Bronchial epithelial cell (primary cell): Measurements from ENCODE around the gene SRRM1. TPM values are rescaled to one million over a fixed set of nuclear protein-coding genes. Genes with fewer than 3 reads are reported as not detected.

Source experiments
- DNase-seq: peaks from one replicate; pipeline ENCODE4 v3.0.0-alpha.2; 2010; ENCODE audit warnings: low read depth
- FAIRE-seq: peaks from 2 replicates; lab custom pipeline; 2011; peaks lifted over from hg19 to GRCh38; lab: Jason Lieb, UNC
- H3K27me3 ChIP-seq: 2 replicates; pipeline ENCODE4 v1.5.1; 2011; ENCODE audit warnings: low read length; ENCODE audit not compliant: control insufficient read depth, insufficient read depth
- H3K36me3 ChIP-seq: 2 replicates; pipeline ENCODE4 v1.5.1; 2011; ENCODE audit warnings: low read length; ENCODE audit not compliant: control insufficient read depth, insufficient read depth
- H3K4me3 ChIP-seq: 2 replicates; pipeline ENCODE4 v1.5.1; 2011; ENCODE audit warnings: mild to moderate bottlenecking, low read depth, low read length, control low read depth
- CTCF ChIP-seq: IDR thresholded peaks from 2 replicates; pipeline ENCODE4 v1.5.1; 2011; ENCODE audit warnings: mild to moderate bottlenecking, moderate library complexity, low read length, control low read depth, inconsistent platforms; ENCODE audit not compliant: insufficient read depth, severe bottlenecking
- total RNA-seq: library from RNA; depleted of rRNA; stranded (reverse); fragments of >200 nt; gene quantifications from 2 replicates; pipeline ENCODE4 v1.2.1, GENCODE V29; 2014

The SRRM1 gene
- total RNA-seq, 1 donor from 2014 or later = 18.4 TPM

- no peak for TF ChIP-seq CTCF
- peak; percentile 43 for FAIRE-seq
- H3K36me3 ChIP-seq = no peaks in the 10 kb centered on the region
- no peaks in the 10 kb centered on the region for H3K27me3 ChIP-seq
- no peak for DNase-seq
- no peak overlapping the region for H3K4me3 ChIP-seq
Measured at GRCh38 chr1:24605534-24606295, 37.4 kb upstream of the SRRM1 start.

- no peaks in the 10 kb centered on the region for H3K27me3 ChIP-seq
- FAIRE-seq (no peak), DNase-seq (no peak)
- no peaks in the 10 kb centered on the region for H3K36me3 ChIP-seq
- no peak overlapping the region for H3K4me3 ChIP-seq
- TF ChIP-seq CTCF = no peak
Measured at GRCh38 chr1:24606296-24606605, 36.9 kb upstream of the SRRM1 start.

- TF ChIP-seq CTCF = no peak
- no peak for FAIRE-seq
- no peaks in the 10 kb centered on the region for H3K27me3 ChIP-seq
- DNase-seq = peak; percentile 33
- H3K36me3 ChIP-seq = no peaks in the 10 kb centered on the region
- H3K4me3 ChIP-seq = no peak overlapping the region
Measured at GRCh38 chr1:24606621-24607020, 36.5 kb upstream of the SRRM1 start.

GRCh38 chr1:24609949-24610517 lies 33.1 kb upstream of the SRRM1 start:
- TF ChIP-seq CTCF = no peak
- H3K4me3 ChIP-seq = no peak overlapping the region
- no peaks in the 10 kb centered on the region for H3K36me3 ChIP-seq
- H3K27me3 ChIP-seq = no peaks in the 10 kb centered on the region
- FAIRE-seq (no peak), DNase-seq (peak; percentile 21)

- DNase-seq (no peak), FAIRE-seq (no peak)
- H3K36me3 ChIP-seq = no peaks in the 10 kb centered on the region
- no peaks in the 10 kb centered on the region for H3K27me3 ChIP-seq
- TF ChIP-seq CTCF = no peak
- H3K4me3 ChIP-seq = no peak overlapping the region
Measured at GRCh38 chr1:24619376-24619775, 23.7 kb upstream of the SRRM1 start.
